ENCODE measurements around the gene RNU11.
"Not testable (repeated sequence)": the region's sequence is repeated elsewhere in the genome, so short reads cannot be mapped to it uniquely, and the experiment has no call there.

DNA sequence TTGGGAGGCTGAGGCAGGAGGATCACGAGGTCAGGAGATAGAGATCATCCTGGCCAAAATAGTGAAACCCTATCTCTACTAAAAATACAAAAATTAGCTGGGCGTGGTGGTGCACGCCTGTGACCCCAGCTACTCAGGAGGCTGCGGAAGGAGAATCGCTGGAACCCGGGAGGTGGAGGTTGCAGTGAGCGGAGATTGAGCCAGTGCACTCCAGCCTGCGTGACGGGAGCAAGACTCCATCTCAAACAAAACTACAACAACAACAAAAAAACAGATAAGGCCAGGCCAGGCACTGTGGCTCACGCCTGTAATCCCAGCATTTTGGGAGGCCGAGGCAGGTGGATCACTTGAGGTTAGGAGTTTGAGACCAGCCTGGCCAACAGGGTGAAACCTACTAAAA lies 3.0 kb upstream of the RNU11 start:
- TF ChIP-seq, protein P1, sequence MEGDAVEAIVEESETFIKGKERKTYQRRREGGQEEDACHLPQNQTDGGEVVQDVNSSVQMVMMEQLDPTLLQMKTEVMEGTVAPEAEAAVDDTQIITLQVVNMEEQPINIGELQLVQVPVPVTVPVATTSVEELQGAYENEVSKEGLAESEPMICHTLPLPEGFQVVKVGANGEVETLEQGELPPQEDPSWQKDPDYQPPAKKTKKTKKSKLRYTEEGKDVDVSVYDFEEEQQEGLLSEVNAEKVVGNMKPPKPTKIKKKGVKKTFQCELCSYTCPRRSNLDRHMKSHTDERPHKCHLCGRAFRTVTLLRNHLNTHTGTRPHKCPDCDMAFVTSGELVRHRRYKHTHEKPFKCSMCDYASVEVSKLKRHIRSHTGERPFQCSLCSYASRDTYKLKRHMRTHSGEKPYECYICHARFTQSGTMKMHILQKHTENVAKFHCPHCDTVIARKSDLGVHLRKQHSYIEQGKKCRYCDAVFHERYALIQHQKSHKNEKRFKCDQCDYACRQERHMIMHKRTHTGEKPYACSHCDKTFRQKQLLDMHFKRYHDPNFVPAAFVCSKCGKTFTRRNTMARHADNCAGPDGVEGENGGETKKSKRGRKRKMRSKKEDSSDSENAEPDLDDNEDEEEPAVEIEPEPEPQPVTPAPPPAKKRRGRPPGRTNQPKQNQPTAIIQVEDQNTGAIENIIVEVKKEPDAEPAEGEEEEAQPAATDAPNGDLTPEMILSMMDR (conservative IDR thresholded peaks at IDR 0.05; ENCODE audit: low read depth in 2 of 2): not testable (repeated sequence)
- TF ChIP-seq ZNF462 (CRISPR knock-in tag; IDR thresholded peaks at IDR 0.05); POLR2AphosphoS5 (IDR thresholded peaks at IDR 0.05; ENCODE audit: low read depth); EZH2phosphoT487 (IDR thresholded peaks at IDR 0.05; ENCODE audit: unreplicated experiment); CREB1 (CRISPR knock-in tag; IDR thresholded peaks at IDR 0.05; ENCODE audit: low read depth); ZNF331 (CRISPR knock-in tag; IDR thresholded peaks at IDR 0.05; ENCODE audit: low read depth); EZH2 (IDR thresholded peaks at IDR 0.05; ENCODE audit: low read depth, unreplicated experiment); ZNF114 (CRISPR knock-in tag; IDR thresholded peaks at IDR 0.05); JUNB (IDR thresholded peaks at IDR 0.05; ENCODE audit: unreplicated experiment); NANOG (IDR thresholded peaks at IDR 0.05; ENCODE audit: borderline replicate concordance); STAT1 (IDR thresholded peaks at IDR 0.05; ENCODE audit: unreplicated experiment): not testable (repeated sequence)
- TF ChIP-seq, protein P2, sequence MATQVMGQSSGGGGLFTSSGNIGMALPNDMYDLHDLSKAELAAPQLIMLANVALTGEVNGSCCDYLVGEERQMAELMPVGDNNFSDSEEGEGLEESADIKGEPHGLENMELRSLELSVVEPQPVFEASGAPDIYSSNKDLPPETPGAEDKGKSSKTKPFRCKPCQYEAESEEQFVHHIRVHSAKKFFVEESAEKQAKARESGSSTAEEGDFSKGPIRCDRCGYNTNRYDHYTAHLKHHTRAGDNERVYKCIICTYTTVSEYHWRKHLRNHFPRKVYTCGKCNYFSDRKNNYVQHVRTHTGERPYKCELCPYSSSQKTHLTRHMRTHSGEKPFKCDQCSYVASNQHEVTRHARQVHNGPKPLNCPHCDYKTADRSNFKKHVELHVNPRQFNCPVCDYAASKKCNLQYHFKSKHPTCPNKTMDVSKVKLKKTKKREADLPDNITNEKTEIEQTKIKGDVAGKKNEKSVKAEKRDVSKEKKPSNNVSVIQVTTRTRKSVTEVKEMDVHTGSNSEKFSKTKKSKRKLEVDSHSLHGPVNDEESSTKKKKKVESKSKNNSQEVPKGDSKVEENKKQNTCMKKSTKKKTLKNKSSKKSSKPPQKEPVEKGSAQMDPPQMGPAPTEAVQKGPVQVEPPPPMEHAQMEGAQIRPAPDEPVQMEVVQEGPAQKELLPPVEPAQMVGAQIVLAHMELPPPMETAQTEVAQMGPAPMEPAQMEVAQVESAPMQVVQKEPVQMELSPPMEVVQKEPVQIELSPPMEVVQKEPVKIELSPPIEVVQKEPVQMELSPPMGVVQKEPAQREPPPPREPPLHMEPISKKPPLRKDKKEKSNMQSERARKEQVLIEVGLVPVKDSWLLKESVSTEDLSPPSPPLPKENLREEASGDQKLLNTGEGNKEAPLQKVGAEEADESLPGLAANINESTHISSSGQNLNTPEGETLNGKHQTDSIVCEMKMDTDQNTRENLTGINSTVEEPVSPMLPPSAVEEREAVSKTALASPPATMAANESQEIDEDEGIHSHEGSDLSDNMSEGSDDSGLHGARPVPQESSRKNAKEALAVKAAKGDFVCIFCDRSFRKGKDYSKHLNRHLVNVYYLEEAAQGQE (IDR thresholded peaks at IDR 0.05; ENCODE audit: unreplicated experiment): not testable (repeated sequence)

Data from GM23338 (cell line).